HAP-1 (cell line): ENCODE measurements around the gene A2ML1.
"Not testable (repeated sequence)": the region's sequence is repeated elsewhere in the genome, so short reads cannot be mapped to it uniquely, and the experiment has no call there.

Source experiments
- DNase-seq, 2 experiments: peaks; one replicate each; pipeline ENCODE4 v3.0.0-alpha.2; 2016 to 2020; ENCODE audit warnings: low spot score in 2 of 2
- H3K27me3 ChIP-seq: fragments of 250-450 bp; sonication (Bioruptor Pico); 2 replicates; pipeline ENCODE4 v1.5.1; 2020; ENCODE audit warnings: low read depth, mild to moderate bottlenecking, moderate library complexity
- H3K36me3 ChIP-seq: fragments of 250-450 bp; sonication (Bioruptor Pico); replicated peaks from 2 replicates; pipeline ENCODE4 v1.5.1; 2020; ENCODE audit warnings: mild to moderate bottlenecking
- H3K4me1 ChIP-seq: fragments of 250-450 bp; sonication (Bioruptor Pico); 2 replicates; pipeline ENCODE4 v1.5.1; 2020; ENCODE audit warnings: mild to moderate bottlenecking
- H3K4me3 ChIP-seq: fragments of 250-450 bp; sonication (Bioruptor Pico); 2 replicates; pipeline ENCODE4 v1.5.1; 2020; ENCODE audit warnings: mild to moderate bottlenecking, moderate library complexity
- H3K9me3 ChIP-seq: fragments of 250-450 bp; sonication (Bioruptor Pico); 2 replicates; pipeline ENCODE4 v1.5.1; 2020; ENCODE audit warnings: mild to moderate bottlenecking, moderate library complexity
- in situ Hi-C: fragments of 300-500 bp; cut with MboI; formaldehyde crosslinking; loops from 3 replicates; pipeline ENCODE4 v1.14.3; 2020; ENCODE audit warnings: low sequenced_read_pairs, inconsistent platforms, mixed read lengths

The A2ML1 gene

DNA sequence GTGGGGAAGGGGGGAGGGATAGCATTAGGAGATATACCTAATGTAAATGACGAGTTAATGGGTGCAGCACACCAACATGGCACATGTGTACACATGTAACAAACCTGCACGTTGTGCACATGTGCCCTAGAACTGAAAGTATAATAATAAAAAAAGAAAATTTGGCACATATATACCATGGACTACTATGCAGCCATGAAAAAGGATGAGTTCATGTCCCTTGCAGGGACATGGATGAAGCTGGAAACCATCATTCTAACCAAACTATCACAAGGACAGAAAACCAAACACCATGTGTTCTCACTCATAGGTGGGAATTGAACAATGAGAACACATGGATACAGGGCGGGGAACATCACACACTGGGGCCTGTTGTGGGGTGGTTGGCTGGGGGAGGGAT is 21.2 kb upstream of the A2ML1 start:
- H3K36me3 ChIP-seq, H3K4me1 ChIP-seq, H3K27me3 ChIP-seq, H3K4me3 ChIP-seq, in situ Hi-C loops, DNase-seq, H3K9me3 ChIP-seq: not testable (repeated sequence)

DNA sequence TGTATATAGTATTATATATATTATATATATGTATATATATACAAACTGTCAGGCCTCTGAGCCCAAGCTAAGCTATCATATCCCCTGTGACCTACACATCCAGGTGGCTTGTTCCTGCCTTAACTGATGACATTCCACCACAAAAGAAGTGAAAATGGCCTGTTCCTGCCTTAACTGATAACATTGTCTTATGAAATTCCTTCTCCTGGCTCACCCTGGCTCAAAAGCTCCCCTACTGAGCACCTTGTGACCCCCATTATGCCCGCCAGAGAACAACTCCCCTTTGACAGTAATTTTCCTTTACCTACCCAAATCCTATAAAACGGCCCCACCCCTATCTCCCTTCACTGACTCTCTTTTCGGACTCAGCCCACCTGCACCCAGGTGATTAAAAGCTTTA is 17.6 kb upstream of the A2ML1 start:
- H3K4me1 ChIP-seq, H3K27me3 ChIP-seq, in situ Hi-C loops, H3K9me3 ChIP-seq, DNase-seq, H3K4me3 ChIP-seq, H3K36me3 ChIP-seq: not testable (repeated sequence)

DNA sequence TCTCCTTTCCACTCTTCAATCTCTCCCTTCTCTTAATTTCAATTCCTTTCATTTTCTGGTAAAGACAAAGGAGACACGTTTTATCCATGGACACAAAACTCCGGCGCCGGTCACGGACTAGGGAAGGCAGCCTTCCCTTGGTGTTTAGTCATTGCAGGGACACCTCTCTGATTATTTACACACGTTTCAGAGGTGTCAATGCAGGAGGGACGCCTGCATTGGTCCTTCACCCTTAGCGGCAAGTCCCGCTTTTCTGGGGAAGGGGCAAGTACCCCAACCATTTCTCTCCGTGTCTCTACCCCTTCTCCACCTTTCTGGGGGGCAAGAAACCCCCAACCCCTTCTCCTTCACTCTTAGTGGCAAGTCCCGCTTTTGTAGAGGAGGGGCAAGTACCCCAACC is 16.9 kb upstream of the A2ML1 start:
- H3K4me1 ChIP-seq, H3K4me3 ChIP-seq, H3K27me3 ChIP-seq, DNase-seq, H3K36me3 ChIP-seq, in situ Hi-C loops, H3K9me3 ChIP-seq: not testable (repeated sequence)

DNA sequence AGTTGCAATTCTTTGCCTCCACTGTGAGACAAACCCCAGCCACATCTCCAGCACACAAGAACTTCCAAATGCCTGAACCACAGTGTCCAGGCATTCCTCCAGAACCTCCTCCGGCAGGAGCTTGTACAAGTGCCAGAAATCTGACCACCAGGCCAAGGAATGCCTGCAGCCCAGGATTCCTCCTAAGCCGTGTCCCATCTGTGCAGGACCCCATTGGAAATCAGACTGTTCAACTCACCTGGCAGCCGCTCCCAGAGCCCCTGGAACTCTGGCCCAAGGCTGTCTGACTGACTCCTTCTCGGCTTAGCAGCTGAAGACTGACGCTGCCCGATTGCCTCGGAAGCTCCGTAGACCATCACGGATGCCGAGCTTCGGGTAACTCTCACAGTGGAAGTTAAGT is 15.3 kb upstream of the A2ML1 start:
- H3K4me1 ChIP-seq, H3K36me3 ChIP-seq, H3K27me3 ChIP-seq, in situ Hi-C loops, H3K4me3 ChIP-seq, DNase-seq, H3K9me3 ChIP-seq: not testable (repeated sequence)

DNA sequence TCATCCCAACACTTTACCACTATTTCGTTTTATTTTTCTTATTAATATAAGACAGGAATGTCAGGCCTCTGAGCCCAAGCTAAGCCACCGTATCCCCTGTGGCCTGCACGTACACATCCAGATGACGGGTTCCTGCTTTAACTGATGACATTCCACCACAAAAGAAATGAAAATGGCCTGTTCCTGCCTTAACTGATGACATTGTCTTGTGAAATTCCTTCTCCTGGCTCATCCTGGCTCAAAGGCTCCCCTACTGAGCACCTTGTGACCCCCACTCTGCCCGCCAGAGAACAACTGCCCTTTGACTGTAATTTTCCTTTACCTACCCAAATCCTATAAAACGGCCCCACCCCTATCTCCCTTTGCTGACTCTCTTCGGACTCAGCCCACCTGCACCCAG is 12.3 kb upstream of the A2ML1 start:
- in situ Hi-C loops = not testable (repeated sequence)

DNA sequence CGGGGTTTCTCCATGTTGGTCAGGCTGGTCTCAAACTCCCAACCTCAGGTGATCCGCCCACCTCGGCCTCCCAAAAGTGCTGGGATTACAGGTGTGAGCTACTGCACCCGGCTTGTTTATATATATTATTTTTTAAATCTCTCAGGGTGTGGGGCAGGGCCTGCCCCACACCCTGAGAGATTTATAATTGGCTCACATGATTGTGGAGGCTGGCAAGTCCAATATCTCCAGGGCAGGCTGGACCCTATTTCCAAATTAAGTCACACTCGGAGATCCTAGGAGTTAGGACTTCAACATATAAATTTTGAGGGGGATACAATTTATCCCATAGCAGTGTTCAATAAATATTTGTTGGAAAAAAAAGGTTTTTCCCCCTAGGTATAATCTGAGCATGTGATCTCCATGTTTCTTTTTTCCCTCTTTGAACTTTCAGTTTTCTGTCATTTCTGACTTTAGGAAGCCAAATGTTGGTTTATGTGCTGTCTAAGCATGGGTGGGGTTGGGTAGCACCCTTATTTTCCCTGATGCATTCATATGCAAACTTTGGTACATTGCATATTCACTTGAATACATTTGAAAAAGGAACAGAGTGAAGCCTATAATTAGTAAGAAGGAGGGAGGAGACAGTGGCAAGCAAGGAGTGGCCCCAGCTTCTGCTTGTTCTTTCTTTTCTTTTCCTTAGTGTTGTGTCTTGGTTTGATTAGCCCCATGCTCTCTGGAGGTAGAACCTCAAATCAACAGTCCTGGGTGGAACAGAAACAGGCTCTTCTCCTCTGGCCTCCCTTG is 8.7 kb upstream of the A2ML1 start:
- Histone ChIP-seq H3K36me3 (no peaks in the 10 kb centered on the region), H3K4me3 (no peak overlapping the region), H3K9me3 (no peaks in the 10 kb centered on the region), H3K4me1 (peaks cover 10% of the 10 kb centered on the region), H3K27me3 (no peaks in the 10 kb centered on the region)
- in situ Hi-C loops = no loop called here
- peak; percentile 42 to 78 for DNase-seq

More for the DNA sequence above, 12.3 kb upstream of the A2ML1 start:
- H3K27me3 ChIP-seq, DNase-seq, H3K36me3 ChIP-seq, H3K9me3 ChIP-seq, H3K4me3 ChIP-seq, H3K4me1 ChIP-seq: not testable (repeated sequence)

DNA sequence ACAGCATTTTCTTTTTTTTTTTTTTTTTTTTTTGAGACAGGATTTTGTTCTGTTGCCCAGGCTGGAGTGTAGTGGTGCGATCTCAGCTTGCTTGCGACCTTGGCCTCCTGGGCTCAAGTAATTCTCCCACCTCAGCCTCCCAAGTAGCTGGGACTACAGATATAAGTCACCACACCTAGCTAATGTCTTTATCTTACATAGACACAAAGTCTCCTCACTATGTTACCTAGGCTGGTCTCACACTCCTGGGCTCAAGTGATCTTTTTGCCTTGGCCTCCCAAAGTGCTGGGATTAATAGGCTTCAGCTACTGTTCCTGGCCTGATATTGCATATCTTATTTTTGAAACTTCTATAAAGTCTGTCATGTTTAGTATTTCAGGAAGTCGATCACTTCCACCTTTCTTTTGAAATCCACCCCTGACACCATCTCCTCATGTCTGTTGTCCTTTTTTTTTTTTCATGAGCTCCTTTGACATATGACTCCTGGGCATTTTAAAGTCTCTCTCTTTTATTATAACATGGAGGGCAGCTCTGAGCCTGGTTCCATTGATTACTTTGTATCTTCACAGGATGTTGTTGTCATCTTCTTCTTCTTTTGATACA is 5.9 kb upstream of the A2ML1 start:
- no peaks in the 10 kb centered on the region for H3K9me3 ChIP-seq
- no peak overlapping the region for H3K4me3 ChIP-seq
- H3K4me1 ChIP-seq = peaks cover 19% of the 10 kb centered on the region
- H3K27me3 ChIP-seq = no peaks in the 10 kb centered on the region
- H3K36me3 ChIP-seq = no peaks in the 10 kb centered on the region
- in situ Hi-C loops = loop anchor here (5.0 kb wide), 1 partner anchor 134 kb away; no protein-coding TSS in a partner anchor
- no peak for DNase-seq

DNA sequence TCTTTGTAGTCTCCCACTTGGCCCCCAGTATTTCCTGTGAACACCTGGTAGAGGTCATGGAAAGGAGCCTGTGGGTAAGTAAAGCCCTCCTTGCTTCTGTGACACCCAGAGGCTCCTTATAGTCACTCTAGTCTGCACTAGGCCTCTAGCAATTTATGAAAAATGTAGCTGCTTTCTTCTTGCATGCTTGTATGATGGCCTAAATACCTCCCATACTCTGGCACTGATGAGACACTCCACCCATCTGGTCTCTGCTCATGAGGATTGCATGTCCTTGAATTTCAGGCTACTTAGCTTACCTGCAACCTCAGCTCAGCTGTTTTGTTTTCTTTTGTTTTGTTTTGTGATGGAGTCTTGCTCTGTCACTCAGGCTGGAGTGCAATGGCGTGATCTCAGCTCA is 4.6 kb upstream of the A2ML1 start:
- Histone ChIP-seq H3K27me3 (no peaks in the 10 kb centered on the region), H3K4me1 (peaks cover 21% of the 10 kb centered on the region), H3K9me3 (no peaks in the 10 kb centered on the region), H3K4me3 (no peak overlapping the region), H3K36me3 (no peaks in the 10 kb centered on the region)
- in situ Hi-C loops = loop anchor here (5.0 kb wide), 1 partner anchor 136 kb away; no protein-coding TSS in a partner anchor
- DNase-seq = no peak

DNA sequence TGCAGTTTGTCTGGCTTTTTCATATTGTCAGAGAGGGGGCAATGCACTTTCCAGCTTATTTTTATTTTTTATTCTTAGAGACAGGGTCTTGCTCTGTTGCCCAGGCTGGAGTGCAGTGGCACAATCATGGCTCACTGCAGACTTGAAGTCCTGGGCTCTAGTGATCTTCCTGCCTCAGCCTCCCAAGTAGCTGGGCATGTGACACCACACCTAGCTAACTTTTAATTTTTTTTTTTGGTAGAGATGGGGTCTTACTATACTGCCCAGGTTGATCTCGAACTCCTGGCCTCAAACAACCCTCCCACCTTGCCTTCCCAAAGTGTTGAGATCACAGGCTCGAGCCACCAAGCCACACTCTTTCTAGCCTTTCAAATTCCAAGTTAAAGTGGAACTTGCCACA is 3.9 kb upstream of the A2ML1 start:
- Histone ChIP-seq H3K36me3 (no peaks in the 10 kb centered on the region), H3K27me3 (no peaks in the 10 kb centered on the region), H3K4me1 (peaks cover 21% of the 10 kb centered on the region), H3K9me3 (no peaks in the 10 kb centered on the region), H3K4me3 (no peak overlapping the region)
- in situ Hi-C loops = loop anchor here (5.0 kb wide), 1 partner anchor 136 kb away; no protein-coding TSS in a partner anchor
- no peak for DNase-seq

DNA sequence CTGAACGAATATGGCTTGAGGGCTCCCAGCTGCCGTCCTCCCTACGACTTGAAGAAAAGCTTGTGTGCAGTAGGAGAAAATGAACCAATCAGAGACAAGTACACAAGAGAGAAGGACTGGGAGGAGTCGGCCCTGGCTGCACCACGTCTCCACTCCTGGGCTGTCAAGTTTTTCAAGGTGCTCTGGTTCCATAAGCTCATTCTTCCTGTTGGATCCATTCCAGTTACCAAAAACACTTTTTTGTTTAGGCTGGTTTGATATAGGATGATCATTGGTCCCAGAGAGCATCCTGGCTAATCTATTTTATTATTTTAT is 2.8 kb upstream of the A2ML1 start:
- DNase-seq = peak in 1 of 2 experiments; percentile 47
- in situ Hi-C loops = loop anchor here (5.0 kb wide), 1 partner anchor 137 kb away; no protein-coding TSS in a partner anchor
- H3K27me3 ChIP-seq = no peaks in the 10 kb centered on the region
- no peak overlapping the region for H3K4me3 ChIP-seq
- H3K36me3 ChIP-seq = no peaks in the 10 kb centered on the region
- peaks cover 11% of the 10 kb centered on the region for H3K4me1 ChIP-seq
- H3K9me3 ChIP-seq = no peaks in the 10 kb centered on the region

DNA sequence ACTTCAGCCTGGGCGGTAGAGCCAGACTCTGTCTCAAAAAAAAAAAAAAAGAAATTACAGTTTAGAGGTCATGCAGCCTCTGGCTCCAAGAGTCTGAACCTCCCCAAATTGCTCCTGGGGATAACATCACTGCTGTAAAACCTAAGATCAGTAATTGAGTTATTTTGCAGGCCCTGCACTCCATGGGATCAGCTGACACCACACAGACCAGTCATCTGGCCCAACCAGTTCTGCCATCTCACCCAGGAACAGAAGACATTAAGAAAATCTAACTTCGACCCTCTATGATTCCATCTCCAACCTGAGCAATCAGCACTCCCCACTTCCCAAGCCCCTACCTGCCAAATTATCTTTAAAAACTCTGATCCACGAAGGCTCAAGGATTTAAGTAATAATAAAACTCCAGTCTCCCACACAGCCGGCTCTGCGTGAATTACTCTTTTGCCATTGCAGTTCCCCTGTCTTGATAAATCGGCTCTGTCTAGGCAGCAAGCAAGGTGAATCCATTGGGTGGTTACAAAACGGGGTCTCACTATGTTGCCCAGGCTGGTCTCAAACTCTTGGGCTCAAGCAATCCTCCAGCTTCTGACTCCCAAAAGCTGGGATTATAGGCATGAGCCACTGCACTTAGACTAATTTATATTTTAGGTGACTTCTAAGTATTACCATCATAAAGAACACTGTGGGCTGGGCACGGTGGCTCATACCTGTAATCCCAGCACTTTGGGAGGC is 1.6 kb upstream of the A2ML1 start:
- peaks cover 11% of the 10 kb centered on the region for H3K4me1 ChIP-seq
- H3K9me3 ChIP-seq, in situ Hi-C loops: not testable (repeated sequence)

DNA sequence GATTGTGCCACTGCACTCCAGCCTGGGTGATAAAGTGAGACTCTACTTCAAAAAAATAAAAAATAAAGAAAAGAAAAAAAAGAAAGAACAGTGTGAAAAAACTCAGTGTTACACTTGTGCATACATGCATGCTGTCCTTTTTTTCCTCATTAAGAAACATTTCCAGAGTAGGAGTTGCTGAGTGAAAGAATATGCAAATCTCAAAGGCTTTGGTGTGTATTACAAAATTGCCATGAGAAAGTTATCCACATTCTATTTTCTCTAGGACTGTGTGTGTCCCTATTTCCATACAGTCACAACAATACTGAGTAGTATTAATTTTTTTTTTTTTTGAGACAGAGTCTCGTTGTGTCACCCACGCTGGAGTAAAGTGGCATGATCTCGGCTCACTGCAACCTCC is 830 bp upstream of the A2ML1 start:
- no peaks in the 10 kb centered on the region for H3K27me3 ChIP-seq
- peaks cover 11% of the 10 kb centered on the region for H3K4me1 ChIP-seq
- no peaks in the 10 kb centered on the region for H3K36me3 ChIP-seq
- in situ Hi-C loops = no loop called here
- DNase-seq = no peak
- H3K4me3 ChIP-seq = no peak overlapping the region
- H3K9me3 ChIP-seq = no peaks in the 10 kb centered on the region

More for the DNA sequence above, 1.6 kb upstream of the A2ML1 start:
- H3K4me3 ChIP-seq, DNase-seq, H3K36me3 ChIP-seq, H3K27me3 ChIP-seq: not testable (repeated sequence)

DNA sequence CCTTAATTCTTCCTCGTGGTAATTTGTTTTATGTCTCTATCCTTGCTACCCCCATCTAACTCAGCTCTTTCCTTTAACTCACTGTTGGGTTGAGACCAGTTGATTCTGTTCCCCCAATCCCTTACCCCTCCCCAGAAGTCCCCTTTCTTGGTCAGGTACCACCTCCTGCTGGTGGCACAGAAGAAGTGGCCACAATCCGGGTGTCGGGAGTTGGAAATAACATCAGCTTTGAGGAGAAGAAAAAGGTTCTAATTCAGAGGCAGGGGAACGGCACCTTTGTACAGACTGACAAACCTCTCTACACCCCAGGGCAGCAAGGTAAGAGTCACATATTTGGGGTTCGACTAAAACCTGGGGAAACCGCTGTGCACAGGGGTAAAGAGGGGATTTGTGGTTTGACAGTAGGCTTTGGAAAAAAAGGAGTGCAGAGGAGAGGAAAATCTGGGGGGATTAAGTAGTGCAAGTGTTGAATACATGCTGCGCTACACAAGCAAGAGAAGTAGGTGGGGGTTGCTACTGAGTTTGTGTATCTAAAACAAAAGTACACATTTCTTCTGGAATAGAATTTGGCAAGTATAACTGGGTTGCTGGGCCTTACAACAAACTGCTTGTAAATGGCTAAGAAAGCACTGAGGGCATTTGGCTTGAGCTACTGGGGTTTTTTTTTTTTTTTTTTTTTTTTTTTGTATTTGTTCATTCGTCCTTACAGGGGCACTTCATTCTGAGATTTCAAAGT is 1.3 kb downstream of the A2ML1 start:
- H3K4me3 ChIP-seq = no peak overlapping the region
- no peaks in the 10 kb centered on the region for H3K9me3 ChIP-seq
- in situ Hi-C loops = no loop called here
- H3K36me3 ChIP-seq = no peaks in the 10 kb centered on the region
- DNase-seq = peak; percentile 65 to 72
- H3K27me3 ChIP-seq = no peaks in the 10 kb centered on the region
- H3K4me1 ChIP-seq = peaks cover 11% of the 10 kb centered on the region
